Glomerular visceral epithelial cell (primary cell): ENCODE data around the gene SEL1L3.

Experiments used
- DNase-seq: peaks from one replicate; pipeline ENCODE4 v3.0.0-alpha.2; 2016; ENCODE audit errors: extremely low spot score

The SEL1L3 gene

GRCh38 chr4:25817059-25817681, 45.6 kb downstream of the SEL1L3 start:
- no peak for DNase-seq

GRCh38 chr4:25816591-25817058, 46.2 kb downstream of the SEL1L3 start:
- no peak for DNase-seq

GRCh38 chr4:25815586-25815985, 47.2 kb downstream of the SEL1L3 start:
- no peak for DNase-seq

GRCh38 chr4:25814301-25815136, 48.3 kb downstream of the SEL1L3 start:
- DNase-seq = no peak

GRCh38 chr4:25813448-25814106, 49.2 kb downstream of the SEL1L3 start:
- DNase-seq = peak; percentile 79

GRCh38 chr4:25811841-25812240, 50.9 kb downstream of the SEL1L3 start:
- DNase-seq = no peak

- peak; percentile 50 for DNase-seq
Measured at GRCh38 chr4:25811374-25811690, 51.5 kb downstream of the SEL1L3 start.

GRCh38 chr4:25810461-25811373, 52.1 kb downstream of the SEL1L3 start:
- DNase-seq = no peak

GRCh38 chr4:25809996-25810395, 52.8 kb downstream of the SEL1L3 start:
- DNase-seq = no peak

- DNase-seq = no peak
Measured at GRCh38 chr4:25807102-25807728, 55.6 kb downstream of the SEL1L3 start.

GRCh38 chr4:25805255-25805860, 57.4 kb downstream of the SEL1L3 start:
- DNase-seq = no peak

GRCh38 chr4:25803720-25804225, 59.0 kb downstream of the SEL1L3 start:
- no peak for DNase-seq

- no peak for DNase-seq
Measured at GRCh38 chr4:25801594-25801993, 61.2 kb downstream of the SEL1L3 start.

- DNase-seq = no peak
Measured at GRCh38 chr4:25800245-25800644, 62.5 kb downstream of the SEL1L3 start.

GRCh38 chr4:25799522-25799921, 63.3 kb downstream of the SEL1L3 start:
- no peak for DNase-seq

- DNase-seq = no peak
Measured at GRCh38 chr4:25797136-25797535, 65.7 kb downstream of the SEL1L3 start.

- DNase-seq = peak; percentile 80
Measured at GRCh38 chr4:25795566-25796454, 67.0 kb downstream of the SEL1L3 start.

- DNase-seq = no peak
Measured at GRCh38 chr4:25795091-25795490, 67.7 kb downstream of the SEL1L3 start.

GRCh38 chr4:25792876-25793275, 69.9 kb downstream of the SEL1L3 start:
- DNase-seq = no peak
